Body of pancreas (tissue), 4 donors: ENCODE measurements around the gene STIM2.

ENCODE experiments used
- CTCF ChIP-seq, 7 experiments: fragments of 450-650 bp in 4 of 7; fragments of 200-600 bp in 3 of 7; sonication (generic) in 3 of 7; IDR thresholded peaks; one replicate each; pipeline ENCODE4 v1.5.1; 2016 to 2019; ENCODE audit warnings: antibody characterized with exemption in 7 of 7
- POLR2A ChIP-seq, 3 donors: fragments of 450-650 bp; IDR thresholded peaks; one replicate each; pipeline ENCODE4 v1.6.1; 2016; ENCODE audit warnings: antibody characterized with exemption in 3 of 3, mild to moderate bottlenecking in 2 of 3

GRCh38 chr4:27055221-27055760 is 194.7 kb downstream of the STIM2 start:
- no peak for TF ChIP-seq CTCF (IDR thresholded peaks at IDR 0.05)
- no peak for TF ChIP-seq POLR2A (IDR thresholded peaks at IDR 0.05)
